ENCODE results near the gene IZUMO3.

DNA sequence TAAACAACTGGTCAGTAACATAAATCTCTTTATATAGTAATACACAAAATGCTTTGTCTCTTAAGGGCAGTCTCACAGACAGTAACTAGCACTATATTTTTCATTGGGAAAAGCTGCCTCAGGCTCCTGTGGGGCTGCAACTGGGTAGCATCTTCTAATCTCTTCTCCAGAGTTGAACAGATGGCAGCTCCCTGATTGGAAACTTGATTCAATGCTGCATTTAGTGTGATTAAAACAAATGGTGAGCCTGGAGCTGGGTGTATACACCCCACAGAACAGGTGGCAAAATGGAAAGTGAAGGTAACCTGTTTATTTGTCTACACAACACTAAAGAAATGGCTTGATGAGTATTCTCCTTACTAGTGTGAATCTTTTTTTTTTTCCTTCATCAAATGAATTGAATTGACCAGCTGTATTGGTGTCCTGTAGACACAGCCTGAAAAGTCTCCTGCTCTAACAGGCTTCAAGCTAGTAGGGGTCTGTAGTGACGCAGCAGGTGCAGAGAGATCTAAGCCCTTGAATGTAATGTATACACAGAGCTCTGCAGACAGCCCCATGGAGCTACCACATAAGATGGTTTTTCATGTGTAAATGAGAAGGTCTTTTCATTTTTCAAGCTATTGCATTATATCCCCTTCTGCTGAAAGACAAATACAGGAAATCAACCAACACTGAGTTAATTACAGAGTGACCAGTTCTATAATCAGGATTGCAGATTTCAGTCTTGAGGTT is 43.3 kb downstream of the IZUMO3 start:
- TF ChIP-seq, protein P1, sequence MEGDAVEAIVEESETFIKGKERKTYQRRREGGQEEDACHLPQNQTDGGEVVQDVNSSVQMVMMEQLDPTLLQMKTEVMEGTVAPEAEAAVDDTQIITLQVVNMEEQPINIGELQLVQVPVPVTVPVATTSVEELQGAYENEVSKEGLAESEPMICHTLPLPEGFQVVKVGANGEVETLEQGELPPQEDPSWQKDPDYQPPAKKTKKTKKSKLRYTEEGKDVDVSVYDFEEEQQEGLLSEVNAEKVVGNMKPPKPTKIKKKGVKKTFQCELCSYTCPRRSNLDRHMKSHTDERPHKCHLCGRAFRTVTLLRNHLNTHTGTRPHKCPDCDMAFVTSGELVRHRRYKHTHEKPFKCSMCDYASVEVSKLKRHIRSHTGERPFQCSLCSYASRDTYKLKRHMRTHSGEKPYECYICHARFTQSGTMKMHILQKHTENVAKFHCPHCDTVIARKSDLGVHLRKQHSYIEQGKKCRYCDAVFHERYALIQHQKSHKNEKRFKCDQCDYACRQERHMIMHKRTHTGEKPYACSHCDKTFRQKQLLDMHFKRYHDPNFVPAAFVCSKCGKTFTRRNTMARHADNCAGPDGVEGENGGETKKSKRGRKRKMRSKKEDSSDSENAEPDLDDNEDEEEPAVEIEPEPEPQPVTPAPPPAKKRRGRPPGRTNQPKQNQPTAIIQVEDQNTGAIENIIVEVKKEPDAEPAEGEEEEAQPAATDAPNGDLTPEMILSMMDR (IDR thresholded peaks at IDR 0.05) = no peak
- no peak for TF ChIP-seq POLR2A (IDR thresholded peaks at IDR 0.05)

All from lower leg skin (tissue), 3 donors.